ELR (cell line): ENCODE measurements around the gene CCSER2.
A peak's percentile ranks its signal among the peaks of the same experiment; 100 is the strongest.
"Not testable (repeated sequence)": the region's sequence is repeated elsewhere in the genome, so short reads cannot be mapped to it uniquely, and the experiment has no call there.

Source experiments
- DNase-seq: peaks from one replicate; pipeline ENCODE4 v3.0.0-alpha.2; 2015; ENCODE audit warnings: low read depth

Gene CCSER2

DNA sequence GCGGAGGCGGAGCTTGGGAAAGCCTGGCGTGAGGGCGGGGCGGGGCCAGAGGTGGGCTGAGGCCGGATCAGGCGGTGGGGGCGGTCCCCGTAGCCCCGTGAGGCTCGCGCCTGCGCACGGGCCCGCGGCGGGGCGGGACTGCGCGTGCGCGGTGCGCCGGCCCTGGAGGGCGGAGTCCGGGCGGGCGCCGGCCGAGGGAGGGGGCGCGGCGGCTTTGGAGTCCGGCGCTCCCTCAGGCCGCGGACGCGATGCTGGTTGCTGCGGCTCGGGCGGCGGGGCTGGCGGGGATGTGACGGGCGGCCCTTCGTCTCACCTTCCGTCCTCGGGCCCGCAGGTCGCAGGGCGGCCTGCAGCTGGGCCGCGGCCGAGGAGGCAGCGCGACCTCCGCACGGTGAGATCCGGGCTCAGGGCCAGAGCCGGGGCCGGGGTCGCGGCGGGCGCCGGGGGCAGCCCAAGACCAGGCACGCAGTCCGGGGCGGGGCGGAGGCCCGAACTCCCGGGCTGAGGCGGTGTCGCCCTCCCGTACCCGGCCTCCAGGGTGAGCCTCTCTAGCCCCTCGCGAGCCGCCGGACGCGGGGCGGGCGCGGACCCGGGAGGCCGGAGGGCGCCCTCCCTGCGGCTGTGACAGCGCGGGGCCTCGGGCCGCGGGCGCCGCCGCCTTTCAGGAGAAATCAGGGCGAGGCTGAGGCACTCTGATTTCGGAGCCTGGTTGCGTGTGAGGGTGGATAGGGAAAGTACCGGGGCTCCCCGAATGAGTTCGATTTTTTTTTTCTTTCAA lies at the start of gene CCSER2:
Gene CCSER2 (plus strand): TSS at position 172 of the 778 bp plus-strand sequence. CDS start 42,464 bp downstream, outside the sequence.
- DNase-seq: peak; percentile 63

- not testable (repeated sequence) for DNase-seq
Measured at GRCh38 chr10:84279876-84280475, 48.4 kb upstream of the CCSER2 start.

GRCh38 chr10:84286695-84287094 lies 41.7 kb upstream of the CCSER2 start:
- DNase-seq: no peak

- DNase-seq: no peak
Measured at GRCh38 chr10:84288151-84288550, 40.2 kb upstream of the CCSER2 start.

DNA sequence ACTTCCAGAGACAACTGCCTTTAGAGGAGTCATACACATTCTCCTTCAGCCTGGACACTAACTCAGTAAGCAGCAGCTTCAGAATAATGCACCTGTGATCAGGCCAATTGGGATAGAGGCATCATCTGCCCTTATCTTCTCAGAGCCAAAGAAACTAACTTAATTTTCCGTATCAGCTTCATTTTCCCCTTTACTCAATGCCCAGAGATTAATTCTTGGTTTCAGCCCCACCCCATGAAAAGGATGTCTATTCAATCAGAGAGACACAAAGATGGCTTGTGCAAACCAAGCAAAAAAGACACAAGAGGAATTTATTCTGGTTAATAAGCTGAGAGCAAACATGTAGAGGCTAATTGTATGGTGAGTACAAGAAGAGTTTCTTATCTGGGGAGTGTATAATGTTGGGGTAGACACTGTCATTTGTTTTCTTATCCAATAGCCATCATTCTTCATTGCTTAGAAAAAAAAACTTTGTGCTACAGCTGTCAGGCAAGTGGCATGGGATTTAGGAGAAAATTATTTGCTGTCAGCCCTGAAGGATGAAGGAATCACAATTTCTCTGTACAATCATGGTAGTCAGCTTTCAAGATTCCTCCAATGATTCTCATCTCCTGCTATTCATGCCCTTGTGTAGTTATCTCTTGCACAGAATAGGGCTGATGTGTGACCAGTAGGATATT lies 38.7 kb upstream of the CCSER2 start:
- no peak for DNase-seq

- DNase-seq: no peak
Measured at GRCh38 chr10:84290235-84290634, 38.2 kb upstream of the CCSER2 start.

- peak; percentile 56 for DNase-seq
Measured at GRCh38 chr10:84291384-84291783, 37.0 kb upstream of the CCSER2 start.

- DNase-seq: no peak
Measured at GRCh38 chr10:84292502-84292901, 35.9 kb upstream of the CCSER2 start.

- DNase-seq: no peak
Measured at GRCh38 chr10:84293171-84293570, 35.2 kb upstream of the CCSER2 start.

- no peak for DNase-seq
Measured at GRCh38 chr10:84293574-84294016, 34.8 kb upstream of the CCSER2 start.

- DNase-seq: no peak
Measured at GRCh38 chr10:84294766-84295447, 33.5 kb upstream of the CCSER2 start.

- peak; percentile 72 for DNase-seq
Measured at GRCh38 chr10:84296091-84296981, 32.1 kb upstream of the CCSER2 start.

DNA sequence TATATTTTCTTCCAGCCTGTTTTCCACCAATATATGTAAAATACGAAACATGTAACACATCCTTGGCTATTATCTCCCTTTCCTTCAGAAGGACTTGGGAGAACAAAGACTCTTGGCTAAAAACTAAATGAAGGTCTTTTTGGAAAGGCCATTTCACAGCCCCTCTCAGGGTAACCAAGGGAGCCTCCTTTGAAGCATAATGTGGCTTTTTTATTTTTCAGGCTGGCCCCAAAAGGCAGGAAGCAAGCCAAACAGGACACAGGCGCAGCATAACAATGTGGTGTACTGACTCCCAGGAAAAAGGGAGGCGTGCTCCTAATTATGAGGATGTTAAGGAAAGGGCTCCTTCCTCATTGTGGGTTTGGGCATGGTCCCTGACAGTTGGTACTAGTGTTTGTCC lies 30.3 kb upstream of the CCSER2 start:
- DNase-seq: no peak

GRCh38 chr10:84302223-84302622 lies 26.2 kb upstream of the CCSER2 start:
- DNase-seq: no peak

DNA sequence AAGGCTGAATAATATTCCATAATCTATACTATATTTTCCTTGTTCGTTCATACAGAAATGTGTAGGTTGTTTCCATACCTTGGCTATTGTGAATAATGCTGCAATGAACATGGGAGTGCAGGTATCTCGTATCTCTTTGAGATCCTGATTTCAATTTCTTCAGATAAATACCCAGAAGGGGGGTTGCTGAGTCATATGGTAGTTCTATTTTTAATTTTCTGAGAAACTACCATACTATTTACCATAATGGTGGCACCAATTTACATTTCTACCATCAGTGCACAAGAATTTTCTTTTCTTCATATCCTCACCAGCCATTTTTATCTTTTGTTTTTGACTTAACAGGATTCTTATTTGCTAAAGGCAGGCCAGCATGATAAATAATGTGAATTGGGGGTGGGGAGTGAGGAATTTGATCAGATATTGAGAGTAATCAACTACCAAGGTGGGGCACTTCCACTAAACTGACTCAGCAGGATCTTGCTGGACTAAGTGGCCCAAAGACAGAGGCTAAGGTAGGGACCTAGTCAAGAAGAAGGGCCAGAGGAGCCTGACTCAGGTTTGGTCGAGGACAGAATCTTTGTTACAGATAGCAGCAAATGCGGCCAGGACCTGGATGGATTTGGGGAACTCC lies 21.5 kb upstream of the CCSER2 start:
- DNase-seq: no peak

- peak; percentile 33 for DNase-seq
Measured at GRCh38 chr10:84308021-84308420, 20.4 kb upstream of the CCSER2 start.

DNA sequence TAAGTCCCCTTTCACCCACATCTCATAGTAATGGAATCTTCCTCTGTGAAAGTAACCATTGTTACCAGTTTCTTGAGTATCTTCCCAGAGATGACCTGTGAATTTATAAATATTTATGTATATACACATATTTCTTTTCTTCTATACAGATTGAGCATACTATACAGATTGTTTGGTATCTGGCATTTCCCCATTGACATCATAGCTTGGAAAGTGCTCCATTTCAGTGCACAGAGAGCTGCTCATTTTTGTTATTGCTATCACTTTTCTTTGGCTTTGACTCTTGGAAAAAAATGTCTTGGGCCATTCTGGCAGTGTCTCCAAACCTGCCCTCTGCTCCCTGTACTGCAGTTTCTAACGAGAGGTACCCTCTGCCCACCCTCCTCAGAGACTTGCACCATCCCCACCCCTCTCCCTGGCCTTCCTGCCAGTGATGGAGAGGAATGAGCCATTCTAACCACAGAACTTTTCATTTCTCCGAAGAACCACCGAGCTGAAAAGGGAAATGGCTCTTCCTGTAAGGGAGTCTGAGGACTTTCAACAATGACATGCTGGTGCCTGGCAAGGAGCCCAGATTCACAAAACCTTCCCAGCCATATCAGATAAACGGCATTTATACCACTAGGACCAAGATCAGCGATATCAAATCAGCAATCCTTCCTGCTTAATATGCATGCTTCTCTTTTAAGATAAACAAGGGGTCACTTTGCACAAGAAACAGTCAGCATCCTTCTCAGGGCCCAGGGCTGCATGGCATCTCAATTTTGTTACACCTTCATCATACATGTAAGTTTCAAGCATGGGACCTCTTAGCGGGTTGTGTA lies 19.7 kb upstream of the CCSER2 start:
- peak; percentile 69 for DNase-seq

GRCh38 chr10:84310470-84310869 lies 17.9 kb upstream of the CCSER2 start:
- peak; percentile 50 for DNase-seq

- no peak for DNase-seq
Measured at GRCh38 chr10:84311576-84311975, 16.8 kb upstream of the CCSER2 start.

DNA sequence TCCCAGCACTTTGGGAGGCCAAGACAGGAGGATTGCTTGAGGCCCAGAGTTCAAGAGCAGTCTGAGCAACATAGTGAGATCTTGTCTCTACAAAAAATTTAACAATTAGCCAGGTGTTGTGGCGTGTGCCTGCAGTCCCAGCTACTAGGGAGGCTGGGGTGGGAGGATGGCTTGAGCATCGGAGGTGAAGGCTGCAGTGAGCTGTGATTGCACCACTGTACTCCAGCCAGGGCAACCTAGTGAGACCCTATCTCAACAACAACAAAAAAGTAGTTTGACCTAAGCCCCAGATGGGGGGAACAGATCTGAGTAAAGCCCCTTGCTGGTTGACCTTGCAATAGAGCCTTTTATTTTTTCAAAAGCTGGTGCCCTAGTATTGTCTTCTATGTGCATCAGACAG lies 15.6 kb upstream of the CCSER2 start:
- DNase-seq: no peak
